SK-N-SH (cell line): ENCODE results near the gene MARCHF3.
"Not testable (repeated sequence)": the region's sequence is repeated elsewhere in the genome, so short reads cannot be mapped to it uniquely, and the experiment has no call there.

ENCODE experiments used
- CHD2 ChIP-seq: fragments of 150-350 bp; IDR thresholded peaks from 2 replicates; pipeline ENCODE4 v1.6.1; 2018; ENCODE audit warnings: low read length; ENCODE audit not compliant: partially characterized antibody
- CTCF ChIP-seq: fragments of 200-600 bp; sonication (generic); IDR thresholded peaks from 2 replicates; pipeline ENCODE4 v1.6.1; 2017; ENCODE audit warnings: antibody characterized with exemption, mild to moderate bottlenecking, moderate library complexity
- EP300 ChIP-seq, 2 experiments: IDR thresholded peaks; 2 replicates each; pipeline versions ENCODE4 v1.4.0 to v1.6.1; 2012; ENCODE audit warnings: borderline replicate concordance in 1 of 2, low read depth in 1 of 2, low read length in 1 of 2
- GATA2 ChIP-seq: sonication (generic); formaldehyde crosslinking; IDR thresholded peaks from 2 replicates; pipeline ENCODE4 v1.5.0; 2020; ENCODE audit warnings: mild to moderate bottlenecking, missing genetic modification reagents
- IRF3 ChIP-seq: fragments of 150-350 bp; IDR thresholded peaks from 2 replicates; pipeline ENCODE4 v1.6.1; 2016; ENCODE audit warnings: mild to moderate bottlenecking, low read depth, low read length
- JUND ChIP-seq: IDR thresholded peaks from 2 replicates; pipeline ENCODE4 v1.4.0; 2012
- MAX ChIP-seq: IDR thresholded peaks from 2 replicates; pipeline ENCODE4 v1.4.0; 2012; ENCODE audit warnings: low read depth
- RCOR1 ChIP-seq: fragments of 150-350 bp; IDR thresholded peaks from 2 replicates; pipeline ENCODE4 v1.6.1; 2017; ENCODE audit warnings: antibody characterized with exemption, low read length
- TCF12 ChIP-seq: IDR thresholded peaks from 2 replicates; pipeline ENCODE4 v1.4.0; 2012
- TEAD4 ChIP-seq: IDR thresholded peaks from 2 replicates; pipeline ENCODE4 v1.4.0; 2012; ENCODE audit warnings: mild to moderate bottlenecking, borderline replicate concordance; ENCODE audit not compliant: insufficient read depth
- YY1 ChIP-seq: IDR thresholded peaks from 2 replicates; pipeline ENCODE4 v1.4.0; 2012; ENCODE audit warnings: low read depth, mild to moderate bottlenecking

- not testable (repeated sequence) for TF ChIP-seq JUND; RCOR1; CTCF; MAX; TCF12; TEAD4; EP300 (IDR thresholded peaks at IDR 0.05; ENCODE audit: borderline replicate concordance in 1 of 2, low read depth in 1 of 2, low read length in 1 of 2); GATA2 (CRISPR knock-in tag); CHD2; IRF3; YY1
Observed at GRCh38 chr5:127016722-127017121, 13.6 kb downstream of the MARCHF3 start.
